DND-41 (cell line): ENCODE data around the gene GMEB2.

Experiments
- ATAC-seq: fragments of 200-7000 bp; cut with Tn5 transposase; 3 replicates; pipeline ENCODE4 v1.9.1; 2021; ENCODE audit warnings: low read depth; ENCODE audit not compliant: insufficient read depth
- DNase-seq: peaks from one replicate; pipeline ENCODE4 v3.0.0-alpha.2; 2020
- H2AFZ ChIP-seq: 2 replicates; pipeline ENCODE4 v1.6.0; 2012; ENCODE audit warnings: low read depth, low read length
- H3K27ac ChIP-seq: 2 replicates; pipeline ENCODE4 v1.5.1; 2012; ENCODE audit warnings: low read length, inconsistent platforms
- H3K27me3 ChIP-seq: fragments of 200-600 bp; sonication (generic); 2 replicates; pipeline ENCODE4 v1.6.0; 2012; ENCODE audit warnings: low read length, mild to moderate bottlenecking, inconsistent platforms; ENCODE audit not compliant: insufficient read depth, poor library complexity
- H3K36me3 ChIP-seq: 2 replicates; pipeline ENCODE4 v1.5.1; 2012; ENCODE audit warnings: low read length, inconsistent platforms; ENCODE audit not compliant: insufficient read depth
- H3K4me1 ChIP-seq: 2 replicates; pipeline ENCODE4 v1.5.1; 2012; ENCODE audit warnings: mild to moderate bottlenecking, low read length; ENCODE audit not compliant: insufficient read depth
- H3K4me2 ChIP-seq: 2 replicates; pipeline ENCODE4 v1.6.0; 2012; ENCODE audit warnings: mild to moderate bottlenecking, moderate library complexity, low read length, inconsistent platforms; ENCODE audit not compliant: insufficient read depth
- H3K4me3 ChIP-seq, 2 experiments: fragments of 200-600 bp in 1 of 2; shearing (Covaris generic) in 1 of 2; 2 replicates each; pipeline ENCODE4 v1.5.1; 2012 to 2016; ENCODE audit warnings: inconsistent platforms in 2 of 2, low read length in 2 of 2, mild to moderate bottlenecking in 2 of 2, low read depth in 1 of 2, moderate library complexity in 1 of 2
- H3K79me2 ChIP-seq: 2 replicates; pipeline ENCODE4 v1.6.0; 2012; ENCODE audit warnings: low read length, inconsistent platforms; ENCODE audit not compliant: insufficient read depth
- H3K9ac ChIP-seq: 2 replicates; pipeline ENCODE4 v1.6.0; 2012; ENCODE audit warnings: low read depth, mild to moderate bottlenecking, inconsistent platforms, low read length, moderate library complexity
- H3K9me3 ChIP-seq: 2 replicates; pipeline ENCODE4 v1.5.1; 2012; ENCODE audit warnings: low read length, moderate library complexity, mild to moderate bottlenecking, inconsistent platforms; ENCODE audit not compliant: insufficient read depth, severe bottlenecking
- H4K20me1 ChIP-seq: 2 replicates; pipeline ENCODE4 v1.6.0; 2012; ENCODE audit warnings: low read length; ENCODE audit not compliant: insufficient read depth
- CTCF ChIP-seq: IDR thresholded peaks from 2 replicates; pipeline ENCODE4 v1.5.1; 2012; ENCODE audit warnings: borderline replicate concordance, low read length, moderate library complexity, mild to moderate bottlenecking; ENCODE audit not compliant: poor library complexity, severe bottlenecking; ENCODE audit errors: extremely low read depth
- EZH2 ChIP-seq: IDR thresholded peaks from 3 replicates; pipeline ENCODE4 v1.6.1; 2012; ENCODE audit warnings: borderline replicate concordance, low read depth, mild to moderate bottlenecking, moderate library complexity, low read length, inconsistent platforms; ENCODE audit not compliant: severe bottlenecking

The GMEB2 gene

GRCh38 chr20:63570281-63571086 is 56.4 kb downstream of the GMEB2 start:
- Histone ChIP-seq H2AFZ (no peak overlapping the region), H3K4me2 (no peak overlapping the region), H3K27me3 (peaks cover 13% of the 10 kb centered on the region), H3K36me3 (no peaks in the 10 kb centered on the region), H3K9ac (no peak overlapping the region), H3K9me3 (no peaks in the 10 kb centered on the region), H3K79me2 (no peaks in the 10 kb centered on the region; the same call in 1 of the 2 replicates), H3K4me3 (no peak overlapping the region), H4K20me1 (peaks cover 39% of the 10 kb centered on the region), H3K27ac (no peak overlapping the region), H3K4me1 (peaks cover 28% of the 10 kb centered on the region)
- TF ChIP-seq CTCF (no peak), EZH2 (no peak)
- DNase-seq (no peak), ATAC-seq (no peak)

GRCh38 chr20:63568986-63569949 is 57.6 kb downstream of the GMEB2 start:
- H4K20me1 ChIP-seq = peaks cover 39% of the 10 kb centered on the region
- H3K36me3 ChIP-seq = no peaks in the 10 kb centered on the region
- H3K4me2 ChIP-seq = no peak overlapping the region
- DNase-seq (no peak), ATAC-seq (no peak)
- H3K4me1 ChIP-seq = peaks cover 23% of the 10 kb centered on the region
- TF ChIP-seq EZH2 = no peak
- no peak for TF ChIP-seq CTCF
- H3K9me3 ChIP-seq = no peaks in the 10 kb centered on the region
- no peak overlapping the region for H3K9ac ChIP-seq
- H2AFZ ChIP-seq = no peak overlapping the region
- H3K79me2 ChIP-seq = no peaks in the 10 kb centered on the region; the same call in 1 of the 2 replicates
- peaks cover 13% of the 10 kb centered on the region for H3K27me3 ChIP-seq
- no peak overlapping the region for H3K27ac ChIP-seq
- no peak overlapping the region for H3K4me3 ChIP-seq

GRCh38 chr20:63568170-63568981 is 58.5 kb downstream of the GMEB2 start:
- H3K36me3 ChIP-seq = no peaks in the 10 kb centered on the region
- no peak overlapping the region for H2AFZ ChIP-seq
- ATAC-seq (no peak), DNase-seq (no peak)
- H3K9me3 ChIP-seq = no peaks in the 10 kb centered on the region
- TF ChIP-seq CTCF (no peak), EZH2 (no peak)
- peaks cover 17% of the 10 kb centered on the region for H3K4me1 ChIP-seq
- peaks cover 37% of the 10 kb centered on the region for H4K20me1 ChIP-seq
- peaks cover 13% of the 10 kb centered on the region for H3K27me3 ChIP-seq
- no peak overlapping the region for H3K4me2 ChIP-seq
- no peaks in the 10 kb centered on the region; the same call in 1 of the 2 replicates for H3K79me2 ChIP-seq
- no peak overlapping the region for H3K4me3 ChIP-seq
- no peak overlapping the region for H3K27ac ChIP-seq
- no peak overlapping the region for H3K9ac ChIP-seq
